GM21619 (cell line): ENCODE results near the gene S100P.
"Not testable (repeated sequence)": the region's sequence is repeated elsewhere in the genome, so short reads cannot be mapped to it uniquely, and the experiment has no call there.

Experiments used
- ATAC-seq: cut with Tn5 transposase; IDR thresholded peaks from one replicate; pipeline ENCODE4 v1.9.1; 2021; ENCODE audit not compliant: unreplicated experiment

S100P gene

GRCh38 chr4:6693231-6694176, at the start of gene S100P:
Gene S100P (plus strand): TSS chr4:6693878. CDS start chr4:6693933, 55 bp downstream.
- ATAC-seq, result no peak

GRCh38 chr4:6644792-6645530, 48.7 kb upstream of the S100P start:
- no peak for ATAC-seq

- ATAC-seq, result no peak
These were observed 46.5 kb upstream of the S100P start for GRCh38 chr4:6647169-6647568.

- no peak for ATAC-seq
These were observed 46.0 kb upstream of the S100P start for GRCh38 chr4:6647582-6648230.

- ATAC-seq, result no peak
These were observed 44.5 kb upstream of the S100P start for GRCh38 chr4:6649216-6649615.

GRCh38 chr4:6654211-6654610, 39.5 kb upstream of the S100P start:
- ATAC-seq, result not testable (repeated sequence)

- not testable (repeated sequence) for ATAC-seq
These were observed 38.4 kb upstream of the S100P start for GRCh38 chr4:6655291-6655690.

GRCh38 chr4:6655924-6656323, 37.8 kb upstream of the S100P start:
- no peak for ATAC-seq

GRCh38 chr4:6657242-6658208, 36.2 kb upstream of the S100P start:
- no peak for ATAC-seq

GRCh38 chr4:6658209-6658595, 35.5 kb upstream of the S100P start:
- ATAC-seq, result no peak

- ATAC-seq, result no peak
These were observed 35.0 kb upstream of the S100P start for GRCh38 chr4:6658597-6659075.

- no peak for ATAC-seq
These were observed 33.8 kb upstream of the S100P start for GRCh38 chr4:6659897-6660296.

GRCh38 chr4:6660430-6660829, 33.2 kb upstream of the S100P start:
- no peak for ATAC-seq

GRCh38 chr4:6662591-6662990, 31.1 kb upstream of the S100P start:
- no peak for ATAC-seq

GRCh38 chr4:6663596-6664393, 29.9 kb upstream of the S100P start:
- ATAC-seq, result no peak

GRCh38 chr4:6665320-6665654, 28.4 kb upstream of the S100P start:
- ATAC-seq, result no peak

GRCh38 chr4:6668391-6668790, 25.3 kb upstream of the S100P start:
- no peak for ATAC-seq

GRCh38 chr4:6671648-6672047, 22.0 kb upstream of the S100P start:
- no peak for ATAC-seq

- ATAC-seq, result no peak
These were observed 21.5 kb upstream of the S100P start for GRCh38 chr4:6672131-6672530.
